Stomach (tissue), 4 donors: ENCODE results near the gene TFF2.

Source experiments
- POLR2A ChIP-seq, 4 donors: fragments of 450-650 bp; IDR thresholded peaks; one replicate each; pipeline ENCODE4 v1.6.1; 2016; ENCODE audit warnings: antibody characterized with exemption in 4 of 4, control low read depth in 2 of 4, mild to moderate bottlenecking in 1 of 4, moderate library complexity in 1 of 4
- POLR2AphosphoS5 ChIP-seq, 3 donors: sonication (generic); formaldehyde crosslinking; IDR thresholded peaks; one replicate each; pipeline ENCODE4 v1.6.1; 2016; ENCODE audit warnings: antibody characterized with exemption in 3 of 3
- TF ChIP-seq, protein P1 (sequence below), 7 experiments: fragments of 450-650 bp in 4 of 7; fragments of 200-600 bp in 3 of 7; sonication (generic) in 3 of 7; IDR thresholded peaks; one replicate each; pipeline ENCODE4 v1.5.1; 2016 to 2019; ENCODE audit warnings: antibody characterized with exemption in 7 of 7, control low read depth in 2 of 7, mild to moderate bottlenecking in 1 of 7

DNA sequence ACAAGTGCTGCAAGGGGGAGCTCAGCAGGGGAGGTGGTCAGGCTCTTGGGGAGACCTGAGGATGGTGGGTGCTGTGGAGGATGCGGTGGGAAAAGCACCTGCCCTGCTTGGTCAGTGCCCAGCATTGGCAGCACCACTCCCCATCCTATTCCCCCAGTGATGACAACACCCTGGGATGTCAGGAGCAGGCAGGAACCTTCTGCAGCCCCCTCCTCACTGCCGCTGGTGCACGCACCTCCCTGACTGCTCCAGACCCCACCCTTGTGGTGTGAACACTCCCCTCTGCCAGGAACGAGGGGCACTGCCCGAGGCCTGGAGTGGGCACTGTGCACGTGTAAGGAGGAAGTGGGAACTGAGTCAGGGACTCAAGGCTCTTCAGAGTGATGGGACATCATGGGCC, 32.5 kb upstream of the TFF2 start:
- TF ChIP-seq, protein P1, sequence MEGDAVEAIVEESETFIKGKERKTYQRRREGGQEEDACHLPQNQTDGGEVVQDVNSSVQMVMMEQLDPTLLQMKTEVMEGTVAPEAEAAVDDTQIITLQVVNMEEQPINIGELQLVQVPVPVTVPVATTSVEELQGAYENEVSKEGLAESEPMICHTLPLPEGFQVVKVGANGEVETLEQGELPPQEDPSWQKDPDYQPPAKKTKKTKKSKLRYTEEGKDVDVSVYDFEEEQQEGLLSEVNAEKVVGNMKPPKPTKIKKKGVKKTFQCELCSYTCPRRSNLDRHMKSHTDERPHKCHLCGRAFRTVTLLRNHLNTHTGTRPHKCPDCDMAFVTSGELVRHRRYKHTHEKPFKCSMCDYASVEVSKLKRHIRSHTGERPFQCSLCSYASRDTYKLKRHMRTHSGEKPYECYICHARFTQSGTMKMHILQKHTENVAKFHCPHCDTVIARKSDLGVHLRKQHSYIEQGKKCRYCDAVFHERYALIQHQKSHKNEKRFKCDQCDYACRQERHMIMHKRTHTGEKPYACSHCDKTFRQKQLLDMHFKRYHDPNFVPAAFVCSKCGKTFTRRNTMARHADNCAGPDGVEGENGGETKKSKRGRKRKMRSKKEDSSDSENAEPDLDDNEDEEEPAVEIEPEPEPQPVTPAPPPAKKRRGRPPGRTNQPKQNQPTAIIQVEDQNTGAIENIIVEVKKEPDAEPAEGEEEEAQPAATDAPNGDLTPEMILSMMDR (IDR thresholded peaks at IDR 0.05) = no peak
- TF ChIP-seq POLR2A (IDR thresholded peaks at IDR 0.05) (no peak), POLR2AphosphoS5 (IDR thresholded peaks at IDR 0.05) (no peak)
